ENCODE results near the gene BBS2. TPM values are rescaled to one million over a fixed set of nuclear protein-coding genes. Genes with fewer than 3 reads are reported as not detected.
A peak's percentile ranks its signal among the peaks of the same experiment; 100 is the strongest.

The BBS2 gene
- total and polyA plus RNA-seq, 2 of the 13 experiments (the other 11 are each of a cell fraction or from before 2014, with no cell fraction given) = 59.7 to 68.3 TPM

DNA sequence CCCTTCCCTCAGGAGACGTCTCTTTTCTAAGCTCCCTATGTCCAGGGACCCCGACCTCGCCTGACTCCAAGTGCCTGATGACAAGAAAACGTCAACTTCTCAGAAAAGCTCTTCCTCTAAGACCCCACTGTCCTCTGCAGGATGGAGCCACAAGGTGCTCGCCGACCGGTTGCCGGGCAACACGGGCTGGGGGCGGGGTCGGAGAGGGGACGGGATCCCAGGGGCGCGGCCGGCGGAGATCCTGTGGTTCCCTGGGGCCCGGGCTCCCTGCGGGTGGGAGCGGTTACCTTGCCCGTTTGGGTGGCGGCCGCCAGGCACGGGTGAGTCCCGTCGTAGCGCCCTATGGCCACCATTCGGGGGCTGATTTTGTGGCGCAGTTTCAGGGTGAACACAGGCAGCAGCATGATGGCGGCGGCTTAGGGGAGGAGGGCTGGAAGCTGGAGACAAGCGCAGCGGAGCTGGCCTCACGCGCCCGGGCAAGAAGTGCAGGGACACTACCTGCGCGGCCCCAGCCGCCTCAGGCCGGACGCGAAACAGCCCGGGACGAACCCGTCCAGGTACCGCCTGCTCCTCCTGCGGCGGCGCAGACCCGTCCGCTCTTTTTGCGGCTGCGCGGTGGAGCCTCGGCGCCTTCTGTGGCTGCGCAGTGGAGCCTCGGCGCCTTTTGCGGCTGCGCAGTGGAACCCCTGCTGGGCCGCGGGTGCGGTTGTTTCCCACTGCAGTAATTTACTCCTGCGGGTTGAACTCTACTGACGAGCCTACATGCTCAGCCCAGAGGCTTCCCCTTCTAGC is at the start of gene BBS2 (continued):
- TF ChIP-seq MEIS1 (CRISPR knock-in tag; IDR thresholded peaks at IDR 0.05; ENCODE audit: borderline replicate concordance) (no peak), TMF1 (CRISPR knock-in tag; IDR thresholded peaks at IDR 0.05; ENCODE audit: low read depth) (peak; percentile 92), EHMT2 (IDR thresholded peaks at IDR 0.05; ENCODE audit: borderline replicate concordance, low read depth, low read length) (no peak), ZNF20 (CRISPR knock-in tag; IDR thresholded peaks at IDR 0.05) (no peak; the same call in 1 of the 2 replicates), CHCHD3 (CRISPR knock-in tag; IDR thresholded peaks at IDR 0.05) (0 out of 2 replicates have a peak, but pooled peaks have one; percentile 23), ZNF256 (CRISPR knock-in tag; conservative IDR thresholded peaks at IDR 0.05) (no peak; the same call in 1 of the 2 replicates), AGO1 (IDR thresholded peaks at IDR 0.05; ENCODE audit: low read depth, low read length, poor library complexity, severe bottlenecking) (no peak), ZNF343 (CRISPR knock-in tag; IDR thresholded peaks at IDR 0.05) (no peak), CHD4 (IDR thresholded peaks at IDR 0.05; ENCODE audit: borderline replicate concordance, low read length) (no peak), MAFF (IDR thresholded peaks at IDR 0.05; ENCODE audit: low read depth, low read length) (no peak), HOXA9 (CRISPR knock-in tag; IDR thresholded peaks at IDR 0.05; ENCODE audit: borderline replicate concordance) (no peak), ERF (CRISPR knock-in tag; IDR thresholded peaks at IDR 0.05) (peak; percentile 73), ZSCAN29 (CRISPR knock-in tag; conservative IDR thresholded peaks at IDR 0.05) (0 out of 2 replicates have a peak, but pooled peaks have one; percentile 27), NFKBIZ (CRISPR knock-in tag; IDR thresholded peaks at IDR 0.05) (no peak), ESRRA (CRISPR knock-in tag; IDR thresholded peaks at IDR 0.05; ENCODE audit: low read depth) (no peak), SRSF4 (IDR thresholded peaks at IDR 0.05; ENCODE audit: low read depth, low read length, poor library complexity, severe bottlenecking) (no peak), ZNF263 (CRISPR knock-in tag; IDR thresholded peaks at IDR 0.05) (peak; percentile 72), RXRB (CRISPR knock-in tag; IDR thresholded peaks at IDR 0.05; ENCODE audit: borderline replicate concordance) (peak; percentile 42; the same call in 1 of the 2 replicates), ZNF337 (CRISPR knock-in tag; IDR thresholded peaks at IDR 0.05; ENCODE audit: borderline replicate concordance, low read depth) (no peak), PAWR (CRISPR knock-in tag; IDR thresholded peaks at IDR 0.05; ENCODE audit: borderline replicate concordance) (no peak), ZNF121 (CRISPR knock-in tag; IDR thresholded peaks at IDR 0.05) (no peak), ZNF629 (CRISPR knock-in tag; conservative IDR thresholded peaks at IDR 0.05) (peak; percentile 25), MAFG (CRISPR knock-in tag; IDR thresholded peaks at IDR 0.05) (peak; percentile 70; the same call in 1 of the 2 replicates)
- TF ChIP-seq, protein P1, sequence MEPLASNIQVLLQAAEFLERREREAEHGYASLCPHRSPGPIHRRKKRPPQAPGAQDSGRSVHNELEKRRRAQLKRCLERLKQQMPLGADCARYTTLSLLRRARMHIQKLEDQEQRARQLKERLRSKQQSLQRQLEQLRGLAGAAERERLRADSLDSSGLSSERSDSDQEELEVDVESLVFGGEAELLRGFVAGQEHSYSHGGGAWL (CRISPR knock-in tag; IDR thresholded peaks at IDR 0.05) = peak; percentile 85
- TF ChIP-seq, protein P2, sequence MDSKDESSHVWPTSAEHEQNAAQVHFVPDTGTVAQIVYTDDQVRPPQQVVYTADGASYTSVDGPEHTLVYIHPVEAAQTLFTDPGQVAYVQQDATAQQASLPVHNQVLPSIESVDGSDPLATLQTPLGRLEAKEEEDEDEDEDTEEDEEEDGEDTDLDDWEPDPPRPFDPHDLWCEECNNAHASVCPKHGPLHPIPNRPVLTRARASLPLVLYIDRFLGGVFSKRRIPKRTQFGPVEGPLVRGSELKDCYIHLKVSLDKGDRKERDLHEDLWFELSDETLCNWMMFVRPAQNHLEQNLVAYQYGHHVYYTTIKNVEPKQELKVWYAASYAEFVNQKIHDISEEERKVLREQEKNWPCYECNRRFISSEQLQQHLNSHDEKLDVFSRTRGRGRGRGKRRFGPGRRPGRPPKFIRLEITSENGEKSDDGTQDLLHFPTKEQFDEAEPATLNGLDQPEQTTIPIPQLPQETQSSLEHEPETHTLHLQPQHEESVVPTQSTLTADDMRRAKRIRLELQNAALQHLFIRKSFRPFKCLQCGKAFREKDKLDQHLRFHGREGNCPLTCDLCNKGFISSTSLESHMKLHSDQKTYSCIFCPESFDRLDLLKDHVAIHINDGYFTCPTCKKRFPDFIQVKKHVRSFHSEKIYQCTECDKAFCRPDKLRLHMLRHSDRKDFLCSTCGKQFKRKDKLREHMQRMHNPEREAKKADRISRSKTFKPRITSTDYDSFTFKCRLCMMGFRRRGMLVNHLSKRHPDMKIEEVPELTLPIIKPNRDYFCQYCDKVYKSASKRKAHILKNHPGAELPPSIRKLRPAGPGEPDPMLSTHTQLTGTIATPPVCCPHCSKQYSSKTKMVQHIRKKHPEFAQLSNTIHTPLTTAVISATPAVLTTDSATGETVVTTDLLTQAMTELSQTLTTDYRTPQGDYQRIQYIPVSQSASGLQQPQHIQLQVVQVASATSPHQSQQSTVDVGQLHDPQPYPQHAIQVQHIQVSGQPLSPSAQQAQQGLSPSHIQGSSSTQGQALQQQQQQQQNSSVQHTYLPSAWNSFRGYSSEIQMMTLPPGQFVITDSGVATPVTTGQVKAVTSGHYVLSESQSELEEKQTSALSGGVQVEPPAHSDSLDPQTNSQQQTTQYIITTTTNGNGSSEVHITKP (CRISPR knock-in tag; IDR thresholded peaks at IDR 0.05; ENCODE audit: low read depth) = 0 out of 2 replicates have a peak, but pooled peaks have one; percentile 16

All from HepG2 (cell line).